ENCODE results near the gene APBA2.
"Not testable (repeated sequence)": the region's sequence is repeated elsewhere in the genome, so short reads cannot be mapped to it uniquely, and the experiment has no call there.

DNA sequence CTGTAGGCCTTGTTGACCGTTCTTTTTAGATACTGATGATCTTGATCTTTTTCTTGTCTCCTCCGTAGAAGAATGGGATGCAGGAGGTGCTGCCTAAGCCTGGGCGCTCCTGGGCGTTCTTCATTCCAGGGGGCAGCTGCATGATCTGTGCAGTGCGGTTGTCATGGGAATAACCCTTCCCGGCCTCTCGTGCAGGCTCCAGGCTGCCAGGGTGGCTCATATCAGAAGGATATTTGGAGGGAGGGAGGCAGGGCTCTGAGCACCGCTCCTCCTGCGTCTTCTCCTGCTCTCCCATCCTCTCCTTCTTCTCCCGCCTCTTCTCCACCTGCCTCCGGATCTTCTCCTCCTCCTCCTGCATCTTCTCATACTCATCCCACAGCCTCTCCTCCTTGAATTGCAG lies 43.6 kb upstream of the APBA2 start:
- TF ChIP-seq, protein P1, sequence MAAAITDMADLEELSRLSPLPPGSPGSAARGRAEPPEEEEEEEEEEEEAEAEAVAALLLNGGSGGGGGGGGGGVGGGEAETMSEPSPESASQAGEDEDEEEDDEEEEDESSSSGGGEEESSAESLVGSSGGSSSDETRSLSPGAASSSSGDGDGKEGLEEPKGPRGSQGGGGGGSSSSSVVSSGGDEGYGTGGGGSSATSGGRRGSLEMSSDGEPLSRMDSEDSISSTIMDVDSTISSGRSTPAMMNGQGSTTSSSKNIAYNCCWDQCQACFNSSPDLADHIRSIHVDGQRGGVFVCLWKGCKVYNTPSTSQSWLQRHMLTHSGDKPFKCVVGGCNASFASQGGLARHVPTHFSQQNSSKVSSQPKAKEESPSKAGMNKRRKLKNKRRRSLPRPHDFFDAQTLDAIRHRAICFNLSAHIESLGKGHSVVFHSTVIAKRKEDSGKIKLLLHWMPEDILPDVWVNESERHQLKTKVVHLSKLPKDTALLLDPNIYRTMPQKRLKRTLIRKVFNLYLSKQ (tag by site-specific recombination; IDR thresholded peaks at IDR 0.05; ENCODE audit: borderline replicate concordance) = not testable (repeated sequence)
- not testable (repeated sequence) for TF ChIP-seq REPIN1 (tag by site-specific recombination; IDR thresholded peaks at IDR 0.05; ENCODE audit: low read depth); ZNF350 (tag by site-specific recombination; IDR thresholded peaks at IDR 0.05); YY1 (tag by site-specific recombination; IDR thresholded peaks at IDR 0.05); ZNF707 (tag by site-specific recombination; IDR thresholded peaks at IDR 0.05)
- TF ChIP-seq, protein P2, sequence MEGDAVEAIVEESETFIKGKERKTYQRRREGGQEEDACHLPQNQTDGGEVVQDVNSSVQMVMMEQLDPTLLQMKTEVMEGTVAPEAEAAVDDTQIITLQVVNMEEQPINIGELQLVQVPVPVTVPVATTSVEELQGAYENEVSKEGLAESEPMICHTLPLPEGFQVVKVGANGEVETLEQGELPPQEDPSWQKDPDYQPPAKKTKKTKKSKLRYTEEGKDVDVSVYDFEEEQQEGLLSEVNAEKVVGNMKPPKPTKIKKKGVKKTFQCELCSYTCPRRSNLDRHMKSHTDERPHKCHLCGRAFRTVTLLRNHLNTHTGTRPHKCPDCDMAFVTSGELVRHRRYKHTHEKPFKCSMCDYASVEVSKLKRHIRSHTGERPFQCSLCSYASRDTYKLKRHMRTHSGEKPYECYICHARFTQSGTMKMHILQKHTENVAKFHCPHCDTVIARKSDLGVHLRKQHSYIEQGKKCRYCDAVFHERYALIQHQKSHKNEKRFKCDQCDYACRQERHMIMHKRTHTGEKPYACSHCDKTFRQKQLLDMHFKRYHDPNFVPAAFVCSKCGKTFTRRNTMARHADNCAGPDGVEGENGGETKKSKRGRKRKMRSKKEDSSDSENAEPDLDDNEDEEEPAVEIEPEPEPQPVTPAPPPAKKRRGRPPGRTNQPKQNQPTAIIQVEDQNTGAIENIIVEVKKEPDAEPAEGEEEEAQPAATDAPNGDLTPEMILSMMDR (tag by site-specific recombination; IDR thresholded peaks at IDR 0.05) = not testable (repeated sequence)
- TF ChIP-seq, protein P3, sequence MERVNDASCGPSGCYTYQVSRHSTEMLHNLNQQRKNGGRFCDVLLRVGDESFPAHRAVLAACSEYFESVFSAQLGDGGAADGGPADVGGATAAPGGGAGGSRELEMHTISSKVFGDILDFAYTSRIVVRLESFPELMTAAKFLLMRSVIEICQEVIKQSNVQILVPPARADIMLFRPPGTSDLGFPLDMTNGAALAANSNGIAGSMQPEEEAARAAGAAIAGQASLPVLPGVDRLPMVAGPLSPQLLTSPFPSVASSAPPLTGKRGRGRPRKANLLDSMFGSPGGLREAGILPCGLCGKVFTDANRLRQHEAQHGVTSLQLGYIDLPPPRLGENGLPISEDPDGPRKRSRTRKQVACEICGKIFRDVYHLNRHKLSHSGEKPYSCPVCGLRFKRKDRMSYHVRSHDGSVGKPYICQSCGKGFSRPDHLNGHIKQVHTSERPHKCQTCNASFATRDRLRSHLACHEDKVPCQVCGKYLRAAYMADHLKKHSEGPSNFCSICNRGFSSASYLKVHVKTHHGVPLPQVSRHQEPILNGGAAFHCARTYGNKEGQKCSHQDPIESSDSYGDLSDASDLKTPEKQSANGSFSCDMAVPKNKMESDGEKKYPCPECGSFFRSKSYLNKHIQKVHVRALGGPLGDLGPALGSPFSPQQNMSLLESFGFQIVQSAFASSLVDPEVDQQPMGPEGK (tag by site-specific recombination; IDR thresholded peaks at IDR 0.05) = not testable (repeated sequence)
